ENCODE data around the gene OPN1MW3. TPM values are rescaled to one million over a fixed set of nuclear protein-coding genes. Genes with fewer than 3 reads are reported as not detected.
"Not testable (repeated sequence)": the region's sequence is repeated elsewhere in the genome, so short reads cannot be mapped to it uniquely, and the experiment has no call there.

Gene OPN1MW3
- total RNA-seq = not detected

DNA sequence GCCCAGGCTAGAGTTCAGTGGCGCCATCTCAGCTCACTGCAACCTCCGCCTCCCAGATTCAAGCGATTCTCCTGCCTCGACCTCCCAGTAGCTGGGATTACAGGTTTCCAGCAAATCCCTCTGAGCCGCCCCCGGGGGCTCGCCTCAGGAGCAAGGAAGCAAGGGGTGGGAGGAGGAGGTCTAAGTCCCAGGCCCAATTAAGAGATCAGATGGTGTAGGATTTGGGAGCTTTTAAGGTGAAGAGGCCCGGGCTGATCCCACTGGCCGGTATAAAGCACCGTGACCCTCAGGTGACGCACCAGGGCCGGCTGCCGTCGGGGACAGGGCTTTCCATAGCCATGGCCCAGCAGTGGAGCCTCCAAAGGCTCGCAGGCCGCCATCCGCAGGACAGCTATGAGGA is at the start of gene OPN1MW3:
Gene OPN1MW3 (plus strand): TSS at position 301 of the 400 bp plus-strand sequence. CDS start 38 bp downstream, at position 339.
- H3K9ac ChIP-seq (ENCODE audit: low read depth in 1 of 3, low read length in 3 of 3) = not testable (repeated sequence)

DNA sequence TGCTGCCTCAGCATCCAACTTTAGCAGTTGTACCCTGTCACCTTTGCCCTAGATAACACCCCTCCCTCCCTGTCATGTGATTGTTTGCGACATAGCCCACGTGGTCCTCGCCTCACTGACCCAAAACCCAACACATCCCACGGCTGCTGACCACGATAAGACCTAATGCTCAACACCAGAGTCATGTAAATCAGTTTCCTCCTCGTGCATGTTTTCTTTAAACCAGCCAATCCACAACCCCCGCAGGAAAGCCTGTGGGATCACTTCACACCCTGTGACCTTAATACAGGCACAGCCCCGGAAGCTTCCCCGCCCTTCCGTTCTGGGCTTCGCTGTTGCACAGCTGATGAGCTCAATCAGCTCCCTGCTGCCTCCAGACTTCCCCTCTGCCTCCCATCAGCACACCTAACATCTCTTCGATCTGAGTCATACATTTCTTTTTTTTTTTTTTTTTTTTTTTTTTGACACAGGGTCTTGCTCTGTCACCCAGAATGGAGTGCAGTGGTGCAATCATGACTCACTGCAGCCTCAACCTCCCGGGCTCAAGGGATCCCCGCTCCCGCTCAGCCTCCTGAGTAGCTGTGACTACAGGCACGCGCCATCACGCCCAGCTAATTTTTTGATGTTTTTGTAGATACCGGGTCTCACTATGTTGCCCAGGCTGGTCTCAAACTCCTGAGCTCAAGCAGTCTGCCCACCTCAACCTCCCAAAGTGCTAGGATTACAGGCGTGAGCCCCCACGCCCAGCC is 47.5 kb upstream of the OPN1MW3 start:
- not testable (repeated sequence) for H3K27me3 ChIP-seq (ENCODE audit: control insufficient read depth in 3 of 3, insufficient read depth in 3 of 3, low read length in 3 of 3); H3K36me3 ChIP-seq (ENCODE audit: control insufficient read depth in 3 of 3, insufficient read depth in 3 of 3, low read length in 3 of 3); H3K27ac ChIP-seq (ENCODE audit: low read depth, low read length); H3K9ac ChIP-seq (ENCODE audit: low read depth in 1 of 3, low read length in 3 of 3); H3K4me1 ChIP-seq (ENCODE audit: control insufficient read depth in 3 of 3, insufficient read depth in 3 of 3, low read length in 3 of 3); H3K4me3 ChIP-seq (ENCODE audit: low read length in 3 of 3); H3K9me3 ChIP-seq (ENCODE audit: control insufficient read depth in 3 of 3, low read length in 3 of 3)

More for the DNA sequence above, at the start of gene OPN1MW3:
- H3K27me3 ChIP-seq (ENCODE audit: control insufficient read depth in 3 of 3, insufficient read depth in 3 of 3, low read length in 3 of 3); H3K27ac ChIP-seq (ENCODE audit: low read depth, low read length); H3K4me1 ChIP-seq (ENCODE audit: control insufficient read depth in 3 of 3, insufficient read depth in 3 of 3, low read length in 3 of 3); H3K36me3 ChIP-seq (ENCODE audit: control insufficient read depth in 3 of 3, insufficient read depth in 3 of 3, low read length in 3 of 3); H3K9me3 ChIP-seq (ENCODE audit: control insufficient read depth in 3 of 3, low read length in 3 of 3); H3K4me3 ChIP-seq (ENCODE audit: low read length in 3 of 3): not testable (repeated sequence)

DNA sequence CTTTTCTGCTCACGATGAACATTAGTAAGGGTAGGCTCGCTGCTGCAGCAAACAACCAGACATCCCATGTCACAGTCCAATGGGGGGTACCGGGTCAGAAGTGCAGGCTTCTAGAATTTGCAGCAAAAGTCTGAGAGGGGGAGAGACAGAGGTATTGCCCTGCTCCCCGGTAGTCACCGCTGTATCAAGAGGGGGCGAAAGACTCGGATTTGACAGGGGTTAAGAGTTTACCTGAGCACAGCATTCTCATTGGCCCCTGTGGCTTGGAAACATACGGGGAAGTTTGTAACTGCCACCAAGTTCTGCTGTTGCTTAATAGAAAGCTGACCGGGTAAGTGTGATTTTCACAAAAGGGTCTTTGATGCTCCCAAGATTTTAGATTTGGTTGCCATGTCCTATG is 46.3 kb upstream of the OPN1MW3 start:
- H3K27me3 ChIP-seq (ENCODE audit: control insufficient read depth in 3 of 3, insufficient read depth in 3 of 3, low read length in 3 of 3); H3K4me3 ChIP-seq (ENCODE audit: low read length in 3 of 3); H3K27ac ChIP-seq (ENCODE audit: low read depth, low read length); H3K4me1 ChIP-seq (ENCODE audit: control insufficient read depth in 3 of 3, insufficient read depth in 3 of 3, low read length in 3 of 3); H3K9me3 ChIP-seq (ENCODE audit: control insufficient read depth in 3 of 3, low read length in 3 of 3); H3K9ac ChIP-seq (ENCODE audit: low read depth in 1 of 3, low read length in 3 of 3); H3K36me3 ChIP-seq (ENCODE audit: control insufficient read depth in 3 of 3, insufficient read depth in 3 of 3, low read length in 3 of 3): not testable (repeated sequence)

DNA sequence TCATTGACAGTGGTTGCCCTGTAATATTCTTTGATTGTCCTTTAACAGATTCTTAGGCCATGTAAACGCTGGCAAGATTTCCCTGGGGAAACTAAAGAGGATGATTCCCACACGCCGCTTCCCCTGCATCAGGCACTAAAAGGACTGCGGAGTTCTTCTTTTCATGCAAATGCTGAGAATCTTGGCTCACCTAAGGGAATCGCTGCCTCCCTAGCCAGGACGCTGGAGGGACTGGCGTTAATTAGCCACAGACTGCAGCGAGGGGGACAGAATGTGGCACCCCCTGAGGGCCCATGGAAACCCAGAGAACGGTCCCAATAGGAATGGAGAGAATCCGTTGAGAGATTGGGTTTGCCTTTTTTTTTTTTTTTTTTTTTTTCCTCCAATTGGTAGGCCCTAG is 45.9 kb upstream of the OPN1MW3 start:
- not testable (repeated sequence) for H3K4me1 ChIP-seq (ENCODE audit: control insufficient read depth in 3 of 3, insufficient read depth in 3 of 3, low read length in 3 of 3); H3K9ac ChIP-seq (ENCODE audit: low read depth in 1 of 3, low read length in 3 of 3); H3K4me3 ChIP-seq (ENCODE audit: low read length in 3 of 3); H3K36me3 ChIP-seq (ENCODE audit: control insufficient read depth in 3 of 3, insufficient read depth in 3 of 3, low read length in 3 of 3); H3K9me3 ChIP-seq (ENCODE audit: control insufficient read depth in 3 of 3, low read length in 3 of 3); H3K27me3 ChIP-seq (ENCODE audit: control insufficient read depth in 3 of 3, insufficient read depth in 3 of 3, low read length in 3 of 3); H3K27ac ChIP-seq (ENCODE audit: low read depth, low read length)

DNA sequence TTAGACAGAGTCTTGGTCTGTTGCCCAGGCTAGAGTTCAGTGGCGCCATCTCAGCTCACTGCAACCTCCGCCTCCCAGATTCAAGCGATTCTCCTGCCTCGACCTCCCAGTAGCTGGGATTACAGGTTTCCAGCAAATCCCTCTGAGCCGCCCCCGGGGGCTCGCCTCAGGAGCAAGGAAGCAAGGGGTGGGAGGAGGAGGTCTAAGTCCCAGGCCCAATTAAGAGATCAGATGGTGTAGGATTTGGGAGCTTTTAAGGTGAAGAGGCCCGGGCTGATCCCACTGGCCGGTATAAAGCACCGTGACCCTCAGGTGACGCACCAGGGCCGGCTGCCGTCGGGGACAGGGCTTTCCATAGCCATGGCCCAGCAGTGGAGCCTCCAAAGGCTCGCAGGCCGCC is 37.9 kb upstream of the OPN1MW3 start, which contains the start of gene OPN1MW2:
Gene OPN1MW2 (plus strand): TSS at position 301 of the 400 bp plus-strand sequence. CDS start 60 bp downstream, at position 361.
- not testable (repeated sequence) for H3K27ac ChIP-seq (ENCODE audit: low read depth, low read length); H3K4me1 ChIP-seq (ENCODE audit: control insufficient read depth in 3 of 3, insufficient read depth in 3 of 3, low read length in 3 of 3); H3K9ac ChIP-seq (ENCODE audit: low read depth in 1 of 3, low read length in 3 of 3); H3K36me3 ChIP-seq (ENCODE audit: control insufficient read depth in 3 of 3, insufficient read depth in 3 of 3, low read length in 3 of 3); H3K4me3 ChIP-seq (ENCODE audit: low read length in 3 of 3); H3K27me3 ChIP-seq (ENCODE audit: control insufficient read depth in 3 of 3, insufficient read depth in 3 of 3, low read length in 3 of 3); H3K9me3 ChIP-seq (ENCODE audit: control insufficient read depth in 3 of 3, low read length in 3 of 3)

DNA sequence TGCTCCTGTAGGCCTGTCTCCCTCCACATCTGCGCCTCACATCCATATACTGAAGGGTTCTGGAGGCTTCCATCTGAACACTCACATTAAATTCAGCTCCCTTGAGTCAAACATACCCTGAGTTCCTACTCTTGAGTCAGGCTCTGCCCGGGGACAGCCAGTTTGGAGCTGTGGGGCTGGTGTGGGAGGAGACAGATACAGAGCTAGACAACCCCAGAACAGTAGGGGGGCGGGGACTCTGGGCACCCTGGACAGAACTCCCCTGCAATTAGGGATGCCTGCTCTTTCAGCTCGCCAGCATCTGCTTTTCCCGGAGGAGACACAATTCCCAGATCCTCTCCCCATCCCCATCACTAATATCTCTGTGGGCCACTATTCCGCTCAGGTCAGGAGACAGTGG is 32.1 kb upstream of the OPN1MW3 start:
- not testable (repeated sequence) for H3K27ac ChIP-seq (ENCODE audit: low read depth, low read length); H3K27me3 ChIP-seq (ENCODE audit: control insufficient read depth in 3 of 3, insufficient read depth in 3 of 3, low read length in 3 of 3); H3K9me3 ChIP-seq (ENCODE audit: control insufficient read depth in 3 of 3, low read length in 3 of 3); H3K9ac ChIP-seq (ENCODE audit: low read depth in 1 of 3, low read length in 3 of 3); H3K36me3 ChIP-seq (ENCODE audit: control insufficient read depth in 3 of 3, insufficient read depth in 3 of 3, low read length in 3 of 3); H3K4me1 ChIP-seq (ENCODE audit: control insufficient read depth in 3 of 3, insufficient read depth in 3 of 3, low read length in 3 of 3); H3K4me3 ChIP-seq (ENCODE audit: low read length in 3 of 3)

DNA sequence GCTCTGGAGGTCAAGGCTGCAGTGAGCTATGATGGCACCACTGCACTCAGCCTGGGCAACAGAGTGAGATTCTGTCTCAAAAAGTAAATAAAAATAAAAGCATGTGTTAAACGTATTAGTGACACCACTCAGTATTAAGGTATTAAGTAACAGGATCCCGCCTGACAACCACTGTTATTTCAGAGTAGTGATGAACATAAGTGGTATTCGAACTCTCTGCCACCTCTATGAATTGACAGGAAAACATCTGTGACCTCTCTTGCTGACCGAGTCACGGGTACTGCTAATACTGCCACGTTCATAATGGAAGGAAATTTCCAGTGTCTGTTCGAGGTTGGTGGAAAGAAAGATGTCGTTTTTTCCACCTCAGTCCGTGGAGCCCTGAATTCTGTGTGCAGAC is 30.7 kb upstream of the OPN1MW3 start:
- H3K4me1 ChIP-seq (ENCODE audit: control insufficient read depth in 3 of 3, insufficient read depth in 3 of 3, low read length in 3 of 3); H3K9me3 ChIP-seq (ENCODE audit: control insufficient read depth in 3 of 3, low read length in 3 of 3); H3K4me3 ChIP-seq (ENCODE audit: low read length in 3 of 3); H3K27ac ChIP-seq (ENCODE audit: low read depth, low read length); H3K36me3 ChIP-seq (ENCODE audit: control insufficient read depth in 3 of 3, insufficient read depth in 3 of 3, low read length in 3 of 3); H3K27me3 ChIP-seq (ENCODE audit: control insufficient read depth in 3 of 3, insufficient read depth in 3 of 3, low read length in 3 of 3); H3K9ac ChIP-seq (ENCODE audit: low read depth in 1 of 3, low read length in 3 of 3): not testable (repeated sequence)

DNA sequence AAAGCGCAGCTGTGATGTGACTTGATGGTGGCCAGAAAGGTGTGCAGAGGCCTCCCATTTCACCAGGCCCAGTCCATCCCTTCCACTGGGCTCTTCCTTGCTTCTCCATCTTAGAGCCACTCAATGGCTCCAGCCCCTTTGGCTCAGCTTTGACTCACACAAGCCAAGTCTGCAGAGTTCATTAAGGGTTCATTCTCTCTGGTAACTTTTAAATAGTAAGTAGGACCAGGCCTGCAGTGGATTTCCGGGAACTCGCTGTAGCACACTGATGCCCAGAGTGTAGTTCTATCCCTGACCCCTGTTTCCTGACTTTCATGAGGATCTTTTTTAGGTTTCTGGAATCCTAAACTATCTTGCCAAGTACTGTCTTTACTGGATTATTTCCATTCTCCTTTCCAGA is 25.9 kb upstream of the OPN1MW3 start:
- H3K4me3 ChIP-seq (ENCODE audit: low read length in 3 of 3); H3K9ac ChIP-seq (ENCODE audit: low read depth in 1 of 3, low read length in 3 of 3); H3K9me3 ChIP-seq (ENCODE audit: control insufficient read depth in 3 of 3, low read length in 3 of 3); H3K27ac ChIP-seq (ENCODE audit: low read depth, low read length); H3K36me3 ChIP-seq (ENCODE audit: control insufficient read depth in 3 of 3, insufficient read depth in 3 of 3, low read length in 3 of 3); H3K27me3 ChIP-seq (ENCODE audit: control insufficient read depth in 3 of 3, insufficient read depth in 3 of 3, low read length in 3 of 3); H3K4me1 ChIP-seq (ENCODE audit: control insufficient read depth in 3 of 3, insufficient read depth in 3 of 3, low read length in 3 of 3): not testable (repeated sequence)

DNA sequence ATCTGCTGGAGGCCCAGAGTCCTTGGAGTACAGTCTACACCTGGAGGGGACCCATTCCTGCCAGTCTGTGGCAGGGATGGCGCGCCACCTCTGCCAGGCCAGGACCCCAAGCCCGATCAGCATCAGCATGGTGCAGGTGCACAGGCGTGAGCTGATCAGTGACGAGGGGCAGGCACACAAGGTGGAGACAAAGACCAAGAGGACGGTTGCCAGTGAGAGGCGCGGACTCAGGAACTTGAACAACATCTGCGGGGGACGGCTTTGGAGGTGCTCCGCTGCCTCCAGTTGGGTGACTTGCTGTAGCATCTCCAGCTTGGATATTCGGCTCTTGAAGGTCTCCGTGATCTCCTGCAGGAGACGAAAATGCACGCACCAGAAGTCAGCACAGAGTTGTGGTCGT is 23.8 kb upstream of the OPN1MW3 start:
- H3K4me1 ChIP-seq (ENCODE audit: control insufficient read depth in 3 of 3, insufficient read depth in 3 of 3, low read length in 3 of 3); H3K36me3 ChIP-seq (ENCODE audit: control insufficient read depth in 3 of 3, insufficient read depth in 3 of 3, low read length in 3 of 3); H3K27me3 ChIP-seq (ENCODE audit: control insufficient read depth in 3 of 3, insufficient read depth in 3 of 3, low read length in 3 of 3); H3K9me3 ChIP-seq (ENCODE audit: control insufficient read depth in 3 of 3, low read length in 3 of 3); H3K4me3 ChIP-seq (ENCODE audit: low read length in 3 of 3); H3K27ac ChIP-seq (ENCODE audit: low read depth, low read length); H3K9ac ChIP-seq (ENCODE audit: low read depth in 1 of 3, low read length in 3 of 3): not testable (repeated sequence)

DNA sequence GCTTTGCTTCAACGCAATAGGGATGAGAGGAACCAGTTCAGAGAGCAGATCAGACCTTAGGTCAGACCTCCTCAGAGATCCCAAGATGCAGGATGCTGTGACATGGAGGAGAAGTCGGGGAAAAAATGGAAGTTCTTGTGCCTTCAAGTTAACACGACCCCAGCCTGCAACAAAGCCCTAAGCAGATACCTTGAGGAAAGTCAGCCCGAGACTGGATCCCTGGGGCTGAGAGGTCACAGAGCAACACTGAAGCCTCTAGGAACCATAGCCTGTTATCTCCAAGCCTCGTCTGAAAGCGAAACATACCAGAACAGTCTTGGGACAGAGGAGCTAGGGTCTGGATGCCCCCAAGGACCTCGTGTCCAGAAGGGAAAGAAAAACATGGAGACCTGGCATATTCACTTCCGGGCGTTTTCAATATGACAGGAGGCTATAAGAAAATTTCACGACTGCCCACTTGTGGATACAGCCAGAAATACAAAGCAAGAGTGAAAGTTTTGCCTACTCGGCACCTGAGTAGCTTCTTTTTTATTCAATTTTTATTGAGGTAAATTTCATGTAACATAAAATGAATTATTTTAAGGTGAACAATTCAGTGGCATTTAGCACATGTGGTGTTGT is 18.3 kb upstream of the OPN1MW3 start:
- H3K9me3 ChIP-seq (ENCODE audit: control insufficient read depth in 3 of 3, low read length in 3 of 3); H3K4me3 ChIP-seq (ENCODE audit: low read length in 3 of 3); H3K36me3 ChIP-seq (ENCODE audit: control insufficient read depth in 3 of 3, insufficient read depth in 3 of 3, low read length in 3 of 3); H3K27me3 ChIP-seq (ENCODE audit: control insufficient read depth in 3 of 3, insufficient read depth in 3 of 3, low read length in 3 of 3); H3K9ac ChIP-seq (ENCODE audit: low read depth in 1 of 3, low read length in 3 of 3); H3K4me1 ChIP-seq (ENCODE audit: control insufficient read depth in 3 of 3, insufficient read depth in 3 of 3, low read length in 3 of 3); H3K27ac ChIP-seq (ENCODE audit: low read depth, low read length): not testable (repeated sequence)
